LoVo (cell line): Measurements from ENCODE around the gene KIF26A.

Source experiments
- DNase-seq: peaks from one replicate; pipeline ENCODE4 v3.0.0-alpha.2; 2016; ENCODE audit warnings: low spot score

KIF26A gene

DNA sequence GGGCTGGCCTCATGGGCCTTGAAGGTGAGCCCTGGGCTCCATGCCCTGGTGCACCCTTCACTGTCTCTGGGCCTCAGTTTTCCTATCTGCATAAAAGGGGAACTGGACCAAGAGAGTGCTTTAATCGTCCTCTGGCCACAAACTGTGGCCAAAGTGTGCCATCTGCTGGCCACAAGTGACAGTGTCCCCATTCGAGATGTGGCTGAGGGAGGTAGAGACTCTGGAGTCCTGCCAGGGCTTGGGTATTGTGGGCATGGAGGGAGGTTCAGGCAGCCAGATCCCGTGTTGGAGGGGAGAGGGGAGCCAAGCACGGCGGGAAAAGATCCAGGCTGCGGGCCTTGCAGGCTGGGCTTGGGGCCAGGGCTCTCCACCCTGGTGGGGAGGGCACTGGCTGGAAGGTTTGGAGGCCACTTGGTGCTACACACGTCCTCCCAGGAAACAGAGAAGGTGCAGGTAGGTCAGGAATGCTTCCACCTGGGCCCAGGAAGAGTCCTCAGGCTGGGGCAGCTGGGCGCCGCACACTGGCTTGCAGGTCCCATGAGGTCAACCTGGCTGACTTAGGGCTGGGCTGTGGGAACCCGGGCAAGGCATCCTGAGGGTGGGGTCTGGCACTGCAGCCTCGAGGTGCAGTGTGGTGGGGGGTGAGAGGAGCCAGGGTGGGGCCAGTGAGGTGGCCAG lies 7.3 kb upstream of the KIF26A start:
- DNase-seq = peak; percentile 38

- DNase-seq = no peak
Measured at GRCh38 chr14:104131968-104132732, 6.2 kb upstream of the KIF26A start.

GRCh38 chr14:104132981-104133380 lies 5.4 kb upstream of the KIF26A start:
- no peak for DNase-seq

DNA sequence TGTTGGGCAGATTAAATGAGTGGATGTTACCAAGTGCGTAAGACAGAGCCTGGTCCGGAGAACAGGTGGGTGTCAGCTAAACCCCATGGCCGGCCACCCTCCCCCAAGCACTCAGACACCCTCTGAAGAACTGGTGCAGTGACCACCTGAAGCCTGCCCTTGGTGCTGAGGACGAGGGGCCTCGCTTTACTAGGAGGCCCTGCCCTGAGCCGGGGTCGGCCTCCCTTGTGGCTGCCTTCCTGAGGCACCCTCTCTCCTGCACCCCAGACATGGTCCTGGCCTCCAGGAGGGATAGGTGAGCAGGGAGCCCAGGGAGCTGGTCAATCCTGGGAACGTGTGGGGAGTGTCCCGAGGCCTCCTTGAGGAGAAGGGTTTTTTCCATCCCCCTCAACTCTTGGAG lies 4.9 kb upstream of the KIF26A start:
- no peak for DNase-seq

GRCh38 chr14:104134061-104134965 lies 4.1 kb upstream of the KIF26A start:
- DNase-seq = no peak

- no peak for DNase-seq
Measured at GRCh38 chr14:104135121-104135903, 3.1 kb upstream of the KIF26A start.

DNA sequence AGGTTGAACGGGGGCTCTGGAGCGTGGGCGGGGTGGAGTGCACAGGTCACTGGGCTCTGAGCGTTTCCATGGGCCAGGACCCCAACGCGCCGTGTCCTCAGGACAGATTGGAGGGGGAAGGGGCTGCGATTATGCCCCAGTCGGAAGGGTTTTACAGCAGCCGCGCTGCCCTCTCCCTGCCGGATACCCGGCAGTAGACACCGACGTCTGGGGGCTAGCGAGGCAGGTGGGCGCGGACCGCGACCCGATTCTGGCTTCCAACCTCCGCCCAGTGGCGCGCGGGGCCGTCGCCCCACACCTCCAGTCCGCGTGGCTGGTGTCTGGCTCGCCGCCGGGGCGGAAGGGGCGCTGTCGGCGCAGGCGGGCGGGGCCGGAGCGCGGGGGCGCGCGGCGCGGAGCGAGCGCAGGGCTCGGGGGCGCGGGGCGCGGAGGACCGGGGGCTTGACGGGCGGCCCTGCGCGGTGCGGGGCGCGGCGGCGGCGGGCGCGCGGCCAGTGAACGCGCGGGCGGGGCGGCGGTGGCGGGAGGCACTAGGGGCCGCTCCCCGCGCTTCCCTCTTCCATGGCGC lies 2.4 kb upstream of the KIF26A start:
- DNase-seq = no peak

GRCh38 chr14:104136472-104137296 lies 1.7 kb upstream of the KIF26A start:
- DNase-seq = no peak

- peak; percentile 66 for DNase-seq
Measured at GRCh38 chr14:104137297-104138097, 890 bp upstream of the KIF26A start.

DNA sequence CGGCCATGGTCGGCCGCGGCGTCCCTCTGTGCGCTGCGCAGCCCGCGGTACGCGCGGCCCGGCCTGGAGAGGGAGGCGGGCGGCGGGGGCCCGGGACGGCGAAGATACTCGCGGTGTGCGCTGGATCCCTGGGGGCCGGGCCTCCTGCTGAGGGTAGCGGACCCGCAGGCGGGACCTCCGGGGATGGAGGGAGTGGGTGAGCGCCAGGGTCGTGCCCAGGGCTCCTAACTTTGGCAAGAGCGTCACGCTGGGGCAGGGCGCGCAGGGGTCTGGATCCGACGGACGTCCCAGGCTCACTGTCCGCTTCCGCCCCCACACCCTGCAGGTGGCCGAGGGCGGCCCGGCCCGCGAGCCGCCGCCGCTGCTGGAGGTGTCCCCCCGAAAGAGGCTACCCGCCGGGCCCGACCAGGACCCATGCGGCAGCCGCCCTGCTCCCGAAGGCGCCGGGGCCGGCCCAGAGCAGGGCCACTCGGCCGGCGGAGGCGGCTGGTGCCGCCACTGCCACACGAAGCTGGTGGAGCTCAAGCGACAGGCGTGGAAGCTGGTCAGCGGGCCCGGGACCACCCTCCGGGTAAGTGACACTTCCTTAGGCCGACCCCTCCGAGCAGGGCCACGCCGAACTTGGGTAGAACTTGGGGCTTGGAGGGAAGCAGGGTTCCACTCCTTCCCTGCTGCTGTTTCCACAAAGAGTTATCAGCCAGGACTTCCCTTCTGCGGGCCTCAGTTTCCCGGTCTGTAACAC lies 502 bp downstream of the KIF26A start:
- no peak for DNase-seq

DNA sequence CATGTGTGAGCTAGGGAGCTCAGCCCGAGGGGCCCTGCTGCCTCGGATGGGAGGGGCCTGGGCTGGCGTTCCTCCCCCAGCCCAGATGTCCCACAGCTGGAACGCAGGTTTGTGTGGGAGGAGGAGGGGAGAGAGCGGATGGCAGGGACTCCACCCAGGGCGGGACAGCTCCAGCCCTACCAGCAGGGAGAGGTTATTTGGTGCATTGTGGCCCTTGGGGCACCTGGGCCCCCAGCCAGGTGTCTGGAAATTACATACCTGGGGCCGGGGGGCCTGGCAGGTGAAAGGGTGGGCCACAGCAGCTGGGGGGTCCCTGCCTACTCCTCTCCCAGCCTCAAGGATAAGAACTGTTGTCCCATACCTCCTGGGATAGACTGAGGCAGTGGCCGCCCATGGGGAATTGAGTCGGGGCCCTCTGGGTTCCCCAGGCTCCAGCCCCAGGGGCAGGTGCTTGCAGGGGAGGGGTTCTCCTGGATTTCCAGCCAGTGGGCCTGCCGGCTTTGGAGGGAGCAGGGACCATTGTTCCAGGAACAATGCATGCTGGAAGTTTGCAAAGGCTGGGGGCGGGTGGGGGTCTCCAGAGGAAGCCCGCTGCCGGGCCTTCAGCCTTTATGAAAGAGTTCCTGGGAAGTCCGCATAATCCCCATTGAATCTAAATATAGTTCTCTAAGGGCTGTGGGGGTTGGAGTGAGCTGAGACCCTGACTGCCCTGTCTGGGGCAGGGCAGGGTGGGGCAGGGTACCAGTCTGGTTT lies 1.2 kb downstream of the KIF26A start:
- no peak for DNase-seq

- DNase-seq = no peak
Measured at GRCh38 chr14:104140213-104140462, 1.8 kb downstream of the KIF26A start.

DNA sequence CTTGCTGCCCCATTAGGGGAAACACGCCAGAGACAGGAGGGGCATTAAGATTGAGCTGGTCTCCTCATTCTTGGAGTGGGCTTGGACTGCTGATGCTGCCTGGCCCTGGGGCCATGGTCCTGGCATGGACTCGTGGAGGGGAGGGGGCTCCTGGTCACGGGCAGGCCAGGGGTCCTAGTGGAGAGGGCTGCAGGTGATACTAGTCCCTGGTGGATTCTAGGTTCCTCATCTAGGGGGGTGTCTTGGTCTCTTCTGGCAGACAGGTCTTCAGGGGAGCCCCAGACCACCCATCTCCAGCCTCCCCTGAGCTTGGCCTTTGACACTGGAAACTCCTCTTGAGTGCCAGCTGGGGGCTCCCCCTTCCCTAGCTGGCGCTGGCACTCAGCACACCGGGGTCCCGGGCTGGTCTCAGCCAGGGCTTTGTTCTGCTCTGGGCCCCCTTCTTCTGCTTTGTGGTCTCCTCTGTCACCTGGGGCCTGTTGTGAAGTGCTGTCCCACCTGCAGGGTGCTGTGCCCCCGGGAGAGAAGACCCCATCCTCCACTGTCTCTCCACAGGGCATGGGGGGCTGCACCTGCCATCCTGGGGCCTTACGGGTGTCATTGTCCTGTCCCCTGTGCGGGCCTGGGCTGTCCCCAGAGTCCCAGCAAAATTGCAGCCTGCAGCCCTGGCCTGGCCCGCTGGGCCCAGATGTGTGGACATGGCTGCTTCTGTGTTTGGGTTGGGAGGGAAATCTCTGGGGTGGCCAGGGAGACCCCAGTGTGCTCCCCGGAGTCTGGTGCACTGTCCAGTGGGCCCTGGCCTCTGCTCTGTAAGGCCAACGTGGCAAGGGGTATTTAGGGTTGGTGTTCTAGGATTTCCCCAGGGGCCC lies 2.3 kb downstream of the KIF26A start:
- DNase-seq = no peak

DNA sequence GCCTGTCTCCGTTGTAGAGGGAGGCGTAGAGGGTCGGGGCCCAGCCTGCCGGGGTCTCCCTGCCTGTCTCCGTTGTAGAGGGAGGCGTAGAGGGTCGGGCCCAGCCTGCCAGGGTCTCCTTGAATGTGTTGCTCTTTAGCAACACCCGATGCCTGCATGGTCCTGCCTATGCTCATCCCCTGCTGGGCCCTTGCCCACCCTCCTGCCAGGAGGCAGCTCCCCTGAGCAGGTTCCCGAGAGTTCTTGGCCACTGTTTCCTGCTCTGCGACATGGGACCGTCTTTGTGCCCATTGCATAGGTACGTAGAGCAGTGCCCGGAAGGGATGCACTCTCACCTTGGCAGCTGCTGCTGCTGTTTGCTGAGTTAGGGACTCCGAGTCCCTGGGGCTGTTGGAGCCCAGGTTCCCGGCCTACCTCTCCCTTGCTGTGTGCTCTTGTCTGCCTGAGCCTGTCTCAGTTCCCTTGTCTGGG lies 3.3 kb downstream of the KIF26A start:
- DNase-seq = no peak

DNA sequence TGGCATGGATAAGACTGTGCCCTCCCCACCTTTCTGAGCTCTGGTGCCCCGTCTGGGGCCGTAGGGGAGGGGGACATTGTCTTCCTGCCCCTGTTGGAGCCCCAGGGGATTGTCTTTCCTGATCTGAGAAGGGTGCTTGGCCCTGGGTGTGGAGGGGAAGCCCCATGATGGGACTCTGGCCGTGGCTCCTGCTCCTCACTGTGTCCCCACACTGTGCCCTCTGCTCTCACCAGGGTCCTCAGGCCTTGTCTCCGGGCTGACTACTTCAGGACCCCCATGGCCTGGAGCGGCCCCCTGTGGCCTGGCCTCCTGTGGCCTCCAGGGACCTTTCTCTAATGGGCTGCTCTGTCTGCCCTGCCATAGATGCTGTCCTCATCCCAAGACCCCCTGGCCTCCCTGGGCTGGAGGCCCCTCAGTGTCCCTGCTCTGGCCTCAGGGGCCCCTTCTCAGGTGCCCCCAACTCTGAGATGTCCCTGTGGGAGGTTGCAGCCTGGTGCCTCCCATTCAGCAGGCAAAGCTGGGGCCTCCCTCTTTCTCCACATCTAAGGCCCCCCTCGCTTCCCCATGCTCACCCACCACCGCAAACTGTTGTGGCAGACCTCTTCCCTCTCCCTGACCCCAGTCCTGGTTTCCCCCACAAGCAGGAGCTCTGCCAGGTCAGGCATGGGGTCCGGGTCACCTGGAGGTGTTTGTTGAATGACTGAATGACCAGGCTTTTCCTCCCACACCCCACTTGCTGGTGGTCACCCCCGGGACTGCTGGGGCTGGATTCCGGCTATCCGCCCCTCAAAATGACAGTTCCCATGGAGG lies 4.0 kb downstream of the KIF26A start:
- DNase-seq = no peak

- DNase-seq = no peak
Measured at GRCh38 chr14:104142946-104143470, 4.6 kb downstream of the KIF26A start.
